HG03439 (cell line): ENCODE results near the gene IL20RB.

Source experiments
- ATAC-seq: cut with Tn5 transposase; IDR thresholded peaks from one replicate; pipeline ENCODE4 v1.9.1; 2021; ENCODE audit warnings: mild to moderate bottlenecking, moderate library complexity; ENCODE audit not compliant: unreplicated experiment

The IL20RB gene

DNA sequence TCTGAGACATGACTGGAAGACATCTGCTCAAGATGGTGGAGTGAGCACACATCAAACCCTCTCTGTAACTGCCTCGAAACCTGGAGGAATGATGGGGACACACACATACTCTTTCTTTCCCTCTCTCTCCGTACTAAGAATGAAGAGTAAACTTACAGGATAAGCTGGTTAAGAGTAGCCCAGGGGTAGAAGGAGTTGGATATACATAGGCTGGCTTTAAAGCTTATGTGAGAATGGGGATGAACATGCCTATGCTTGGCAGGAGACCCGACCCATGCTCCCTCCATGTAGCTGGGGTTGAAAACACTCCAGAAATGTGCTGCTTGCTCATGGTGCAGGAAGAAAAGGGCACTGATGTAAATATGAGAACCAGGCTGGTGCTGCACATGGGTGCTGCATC is 68.9 kb downstream of the IL20RB start:
- ATAC-seq, result no peak

DNA sequence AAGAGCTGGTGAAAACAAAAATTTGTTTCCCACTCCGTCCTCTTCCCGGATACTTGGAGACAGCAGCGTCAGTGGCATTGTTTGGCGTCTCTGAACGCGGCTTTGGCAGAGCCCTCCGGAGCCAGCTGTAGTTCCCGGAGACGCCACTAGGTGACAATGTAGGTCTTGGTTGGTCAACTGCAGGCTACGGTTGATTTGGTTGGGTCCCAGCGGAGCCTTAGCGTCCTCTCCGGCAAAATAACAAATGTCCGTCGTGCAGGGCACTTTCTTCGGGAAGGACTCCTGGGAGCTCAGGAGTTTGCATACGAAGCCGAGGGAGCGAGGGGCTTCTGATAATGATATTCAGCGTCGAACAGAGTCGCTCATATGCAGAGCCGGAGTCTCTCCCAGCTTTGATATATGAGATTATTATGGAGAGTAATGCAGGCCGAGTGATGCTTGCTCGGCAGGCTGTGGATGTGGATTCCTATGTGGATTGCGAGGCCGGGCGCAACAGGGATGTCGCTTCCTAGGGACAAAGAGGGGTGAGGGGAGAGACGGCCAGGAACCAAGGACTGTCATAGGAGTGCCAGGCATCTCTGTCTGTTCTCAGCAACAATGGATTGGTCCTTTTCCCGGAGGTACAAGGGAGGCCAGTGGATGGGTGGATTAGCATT is 74.8 kb downstream of the IL20RB start:
- peak; percentile 82 for ATAC-seq

DNA sequence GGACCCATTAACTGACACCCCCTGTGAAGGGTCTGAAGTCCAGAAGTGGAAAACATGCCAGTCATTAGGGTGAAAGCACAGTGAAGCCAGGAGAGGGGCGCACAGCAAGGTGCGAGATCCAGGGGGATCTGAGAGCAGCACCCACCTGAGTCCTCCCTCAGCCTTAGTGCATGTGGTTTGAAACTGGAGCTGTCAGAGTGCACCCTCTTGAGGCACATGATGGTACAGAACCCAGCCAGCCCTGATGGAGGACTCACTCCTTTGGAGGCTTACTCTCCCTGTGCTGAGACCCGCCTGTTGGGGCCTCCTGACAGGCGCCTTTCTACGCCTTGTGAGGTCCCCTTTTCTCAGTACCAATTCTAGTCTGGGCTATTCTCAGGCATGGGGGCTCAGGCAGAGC is 77.8 kb downstream of the IL20RB start:
- no peak for ATAC-seq

GRCh38 chr3:137039570-137039969 is 81.8 kb downstream of the IL20RB start:
- ATAC-seq, result no peak

DNA sequence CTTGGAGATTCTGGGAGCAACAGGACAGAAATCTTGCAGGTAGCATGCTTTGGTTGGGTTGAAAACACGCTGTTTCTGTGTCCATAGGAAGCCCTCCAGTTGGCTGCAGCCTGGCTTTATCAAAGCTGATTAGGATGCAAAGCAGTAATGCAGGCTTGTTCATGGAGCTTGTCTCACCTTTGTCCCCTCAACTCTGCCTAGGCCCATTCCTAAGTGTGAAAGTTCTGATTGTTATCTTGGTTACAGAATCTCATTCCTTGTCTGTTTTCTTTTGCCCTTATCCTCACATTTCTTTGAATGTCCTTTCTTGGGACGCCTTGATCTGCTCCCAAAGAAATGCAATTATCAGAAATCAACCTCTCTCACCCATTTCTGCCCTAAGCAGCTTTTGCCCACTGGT is 83.5 kb downstream of the IL20RB start:
- ATAC-seq, result no peak

DNA sequence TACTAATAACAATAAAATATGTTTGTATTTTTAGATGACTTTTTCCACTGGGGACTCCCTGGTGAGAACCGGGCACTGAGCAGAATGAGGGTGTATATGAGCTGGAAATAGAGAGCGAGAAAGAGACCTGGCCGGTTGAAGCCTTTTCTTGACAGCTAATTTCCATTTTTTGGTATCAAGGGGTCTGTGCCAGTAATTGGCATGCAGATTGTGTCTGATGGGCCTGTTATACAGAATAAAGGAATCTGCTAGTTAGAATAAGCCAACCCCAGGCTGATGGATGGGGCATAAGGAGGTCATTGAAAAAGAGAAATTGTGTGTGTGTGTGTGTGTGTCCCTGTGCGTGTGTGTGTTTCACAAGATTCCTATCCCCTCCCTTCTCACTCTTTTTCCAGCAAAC is 83.9 kb downstream of the IL20RB start:
- ATAC-seq, result no peak

GRCh38 chr3:137046747-137047146 is 89.0 kb downstream of the IL20RB start:
- no peak for ATAC-seq

DNA sequence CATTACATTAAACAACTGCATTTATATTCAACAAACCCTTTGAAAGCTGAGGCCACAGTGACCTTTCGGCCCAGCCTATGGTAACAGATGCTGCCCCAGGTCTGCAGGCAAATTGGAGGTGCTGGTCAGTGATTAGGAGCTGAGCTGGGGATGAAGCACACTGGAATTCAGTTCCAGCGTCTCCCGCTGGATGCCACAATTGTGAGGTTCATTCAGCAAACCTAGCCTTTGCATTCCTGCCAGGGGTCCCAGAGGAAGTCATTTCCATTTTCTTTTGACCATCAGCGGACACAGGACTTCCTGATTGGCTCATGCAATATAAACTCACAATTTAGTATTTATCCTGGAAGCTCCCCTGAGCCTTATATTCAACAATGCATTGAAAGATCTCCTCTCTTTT is 89.5 kb downstream of the IL20RB start:
- no peak for ATAC-seq

DNA sequence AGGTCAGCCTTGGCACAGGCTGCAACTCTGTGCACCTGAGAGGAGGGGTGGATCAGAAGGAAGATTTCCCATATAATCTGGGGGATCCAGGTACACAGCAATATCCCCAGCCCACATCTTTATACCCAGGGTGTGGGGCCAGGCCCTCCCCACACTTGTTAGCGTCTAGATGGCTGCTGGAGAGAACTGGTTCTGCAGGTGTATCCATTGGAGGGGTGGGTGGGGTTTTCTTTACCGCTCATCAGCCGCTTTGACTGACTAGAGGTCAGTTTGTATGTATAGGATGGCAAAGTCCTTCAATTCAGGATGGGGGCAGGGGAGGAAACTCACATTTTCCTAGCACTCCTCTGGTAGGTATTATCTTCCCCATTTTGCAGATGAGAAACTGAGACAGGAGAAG is 92.5 kb downstream of the IL20RB start:
- ATAC-seq, result no peak

DNA sequence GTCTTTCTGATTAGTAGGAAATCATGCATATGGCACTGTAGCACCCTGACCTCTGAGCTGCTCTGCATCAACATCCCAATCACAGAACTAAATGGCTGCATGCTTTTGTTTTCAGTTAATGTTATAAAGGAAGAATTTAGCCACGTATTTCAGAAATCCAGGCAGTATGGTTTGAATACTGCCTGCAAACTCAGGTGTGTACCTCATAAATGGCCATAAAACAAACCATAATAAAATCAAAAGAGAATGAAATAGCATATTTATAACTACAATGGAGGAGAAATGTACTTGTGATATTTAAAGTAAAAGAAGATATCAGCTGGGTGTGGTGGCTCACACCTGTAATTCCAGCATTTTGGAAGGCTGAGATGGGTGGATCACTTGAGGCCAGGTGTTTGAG is 94.5 kb downstream of the IL20RB start:
- ATAC-seq, result no peak
